Spleen (tissue), 11 donors: ENCODE results near the gene CCDC87. TPM values are rescaled to one million over a fixed set of nuclear protein-coding genes. Genes with fewer than 3 reads are reported as not detected.

ENCODE experiments used
- DNase-seq: peaks from one replicate; pipeline ENCODE4 v3.0.0-alpha.2; 2020
- H3K27ac ChIP-seq, 8 donors: fragments of 200-600 bp; sonication (generic) in 7 of 8; 1 replicate in 4 of 8; 2 replicates in 4 of 8; pipeline versions ENCODE4 v1.5.0 to v1.8.0; 2016 to 2021; ENCODE audit warnings: inconsistent platforms in 4 of 8, mild to moderate bottlenecking in 4 of 8, moderate library complexity in 1 of 8
- H3K27me3 ChIP-seq, 7 donors: fragments of 200-600 bp; sonication (generic) in 6 of 7; replicated peaks in 1 of 7; 1 replicate in 4 of 7; 2 replicates in 3 of 7; pipeline versions ENCODE4 v1.5.0 to v1.8.0; 2016 to 2021; ENCODE audit warnings: inconsistent platforms in 3 of 7, mild to moderate bottlenecking in 1 of 7
- H3K36me3 ChIP-seq, 6 donors: fragments of 200-600 bp; sonication (generic) in 5 of 6; 1 replicate in 4 of 6; 2 replicates in 2 of 6; pipeline versions ENCODE4 v1.5.0 to v1.8.0; 2016 to 2021; ENCODE audit warnings: inconsistent platforms in 2 of 6
- H3K4me1 ChIP-seq, 6 donors: fragments of 200-600 bp; sonication (generic) in 5 of 6; 1 replicate in 3 of 6; 2 replicates in 3 of 6; pipeline versions ENCODE4 v1.5.0 to v1.8.0; 2016 to 2021; ENCODE audit warnings: inconsistent platforms in 3 of 6
- H3K4me3 ChIP-seq, 8 donors: fragments of 200-600 bp; sonication (generic) in 7 of 8; 1 replicate in 4 of 8; 2 replicates in 4 of 8; pipeline versions ENCODE4 v1.5.0 to v1.8.0; 2016 to 2021; ENCODE audit warnings: inconsistent platforms in 4 of 8, mild to moderate bottlenecking in 4 of 8, moderate library complexity in 2 of 8
- H3K9me3 ChIP-seq, 8 donors: fragments of 200-600 bp; sonication (generic) in 7 of 8; 1 replicate in 4 of 8; 2 replicates in 4 of 8; pipeline versions ENCODE4 v1.5.0 to v1.8.0; 2016 to 2021; ENCODE audit warnings: inconsistent platforms in 4 of 8
- POLR2A ChIP-seq, 3 donors: fragments of 450-650 bp; IDR thresholded peaks; one replicate each; pipeline ENCODE4 v1.5.1; 2017; ENCODE audit warnings: antibody characterized with exemption in 3 of 3, mild to moderate bottlenecking in 1 of 3
- POLR2AphosphoS5 ChIP-seq, 3 donors: sonication (generic); formaldehyde crosslinking; IDR thresholded peaks; one replicate each; pipeline ENCODE4 v1.5.1; 2017; ENCODE audit warnings: antibody characterized with exemption in 3 of 3
- WGBS, 5 donors: extraction: QIAGEN DNeasy Blood & Tissue Kit in 3 of 5; methylation state at CpG; one replicate each; pipeline versions ENCODE4 v1.1.5 to v1.1.7; 2013 to 2018; 5-methylcytosine and 5-hydroxymethylcytosine counted together
- intact Hi-C: fragments of 100-400 bp; cut with DNase I; formaldehyde crosslinking; loops from one replicate; pipeline ENCODE4 v1.15.0; 2023; ENCODE audit warnings: low total_unique reads
- polyA plus RNA-seq, 3 donors: library from polyadenylated mRNA; stranded (reverse); fragments of 200-250 nt; gene quantifications; one replicate each; pipeline ENCODE4 v1.2.1, GENCODE V29; 2013
- total RNA-seq, 7 donors: library from RNA; depleted of rRNA in 3 of 7; stranded (reverse); fragments of >200 nt in 3 of 7; fragmentation: NEBNext Ultra II Directional in 4 of 7; extraction: Animal tissue kit (Norgen Biotek cat#: 25700) in 4 of 7; gene quantifications; one replicate each; pipeline versions ENCODE4 v1.1.0 to v1.2.1, GENCODE V29; 2016 to 2021
- TF ChIP-seq, protein P1 (sequence below), 11 experiments: fragments of 200-600 bp in 7 of 11; fragments of 450-650 bp in 4 of 11; sonication (generic) in 4 of 11; IDR thresholded peaks in 8 of 11; conservative IDR thresholded peaks in 3 of 11; 1 replicate in 7 of 11; 2 replicates in 4 of 11; pipeline versions ENCODE4 v1.4.0 to v1.8.0; 2016 to 2021; ENCODE audit warnings: antibody characterized with exemption in 11 of 11, inconsistent platforms in 4 of 11, mild to moderate bottlenecking in 1 of 11
- donor health status: healthy with polysubstance abuse.
- donor health status: DM: no; HTN: no; CAD: no; lungs with moderate emphysema.
- donor health status: DM: no; HTN: no; CAD: no.
- donor health status: Bipolar disorder and iron deficiency.
- donor health status: healthy.
- donor health status: DM: no; HTN: no; CAD: no.
- donor health status: DM: yes; HTN: yes; CAD: no.

The CCDC87 gene
- total and polyA plus RNA-seq, 10 donors = 0.04 to 0.79 (median 0.11) TPM; not detected in 2

DNA sequence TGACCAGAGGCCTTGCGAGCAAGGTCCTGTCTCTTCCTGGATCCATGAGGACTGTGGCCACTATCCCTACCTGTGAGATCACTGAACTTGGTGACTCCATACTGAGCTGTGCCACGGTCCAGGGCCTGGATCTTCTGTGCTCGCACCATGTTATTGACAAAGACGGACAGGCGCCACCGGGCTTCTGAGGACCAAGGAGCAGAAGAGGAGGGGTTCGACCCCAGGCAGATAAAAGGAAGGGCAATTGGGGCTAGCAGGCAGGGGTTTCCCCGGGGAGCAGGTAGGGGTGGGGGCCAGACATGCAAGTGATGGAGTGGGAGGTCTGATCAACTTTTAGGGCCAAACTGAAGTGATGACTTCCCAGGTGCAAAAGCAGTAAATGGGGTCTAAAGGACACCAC is 26.6 kb downstream of the CCDC87 start:
- Histone ChIP-seq H3K27ac (no peak overlapping the region), H3K4me3 (no peak overlapping the region), H3K9me3 (no peaks in the 10 kb centered on the region), H3K4me1 (peaks cover 0 to 23% (median 18%) of the 10 kb centered on the region in 6 donors), H3K27me3 (peaks cover 0 to 23% (median 3%) of the 10 kb centered on the region in 7 donors), H3K36me3 (peaks cover 0 to 20% (median 0%) of the 10 kb centered on the region in 6 donors)
- intact Hi-C loops = no loop called here
- WGBS, 5 donors = 89 to 98% (median 93%) methylated on average over 8 of the region's 8 CpGs
- no peak for DNase-seq
- TF ChIP-seq, protein P1, sequence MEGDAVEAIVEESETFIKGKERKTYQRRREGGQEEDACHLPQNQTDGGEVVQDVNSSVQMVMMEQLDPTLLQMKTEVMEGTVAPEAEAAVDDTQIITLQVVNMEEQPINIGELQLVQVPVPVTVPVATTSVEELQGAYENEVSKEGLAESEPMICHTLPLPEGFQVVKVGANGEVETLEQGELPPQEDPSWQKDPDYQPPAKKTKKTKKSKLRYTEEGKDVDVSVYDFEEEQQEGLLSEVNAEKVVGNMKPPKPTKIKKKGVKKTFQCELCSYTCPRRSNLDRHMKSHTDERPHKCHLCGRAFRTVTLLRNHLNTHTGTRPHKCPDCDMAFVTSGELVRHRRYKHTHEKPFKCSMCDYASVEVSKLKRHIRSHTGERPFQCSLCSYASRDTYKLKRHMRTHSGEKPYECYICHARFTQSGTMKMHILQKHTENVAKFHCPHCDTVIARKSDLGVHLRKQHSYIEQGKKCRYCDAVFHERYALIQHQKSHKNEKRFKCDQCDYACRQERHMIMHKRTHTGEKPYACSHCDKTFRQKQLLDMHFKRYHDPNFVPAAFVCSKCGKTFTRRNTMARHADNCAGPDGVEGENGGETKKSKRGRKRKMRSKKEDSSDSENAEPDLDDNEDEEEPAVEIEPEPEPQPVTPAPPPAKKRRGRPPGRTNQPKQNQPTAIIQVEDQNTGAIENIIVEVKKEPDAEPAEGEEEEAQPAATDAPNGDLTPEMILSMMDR (IDR thresholded peaks at IDR 0.05 in 8 of 11, conservative IDR thresholded peaks at IDR 0.05 in 3 of 11) = no peak
- TF ChIP-seq POLR2AphosphoS5 (IDR thresholded peaks at IDR 0.05) (no peak), POLR2A (IDR thresholded peaks at IDR 0.05) (no peak)

DNA sequence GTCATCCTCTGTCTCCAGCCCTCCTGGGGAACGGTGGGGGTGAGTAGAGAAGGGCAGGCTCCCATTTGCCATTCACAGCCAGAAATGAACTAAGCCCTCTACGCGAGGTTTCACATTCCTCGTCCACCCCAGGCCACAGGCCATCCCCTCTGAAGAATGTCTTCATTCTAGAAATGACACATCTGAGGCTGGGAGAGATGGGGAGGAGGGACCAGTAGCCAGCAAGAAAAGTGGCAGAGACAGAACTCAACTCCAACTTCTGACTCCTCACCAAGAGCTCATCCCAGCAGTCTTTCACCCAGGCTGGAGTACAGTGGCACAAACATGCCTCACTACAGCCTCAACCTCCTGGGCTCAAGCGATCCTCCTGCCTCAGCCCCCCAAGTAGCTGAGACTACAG is 27.9 kb downstream of the CCDC87 start:
- intact Hi-C loops = no loop called here
- H3K4me1 ChIP-seq = peaks cover 0 to 23% (median 18%) of the 10 kb centered on the region in 6 donors
- H3K27ac ChIP-seq = no peak overlapping the region
- H3K36me3 ChIP-seq = peaks cover 0 to 20% (median 0%) of the 10 kb centered on the region in 6 donors
- H3K4me3 ChIP-seq = no peak overlapping the region
- no peak for DNase-seq
- H3K9me3 ChIP-seq = no peaks in the 10 kb centered on the region
- peaks cover 0 to 25% (median 3%) of the 10 kb centered on the region in 7 donors for H3K27me3 ChIP-seq
- WGBS, 5 donors = 80 to 89% (median 84%) methylated on average over 5 of the region's 5 CpGs
- TF ChIP-seq POLR2A (IDR thresholded peaks at IDR 0.05) (no peak), POLR2AphosphoS5 (IDR thresholded peaks at IDR 0.05) (no peak)
- TF ChIP-seq, protein P1 (IDR thresholded peaks at IDR 0.05 in 8 of 11, conservative IDR thresholded peaks at IDR 0.05 in 3 of 11) = no peak

DNA sequence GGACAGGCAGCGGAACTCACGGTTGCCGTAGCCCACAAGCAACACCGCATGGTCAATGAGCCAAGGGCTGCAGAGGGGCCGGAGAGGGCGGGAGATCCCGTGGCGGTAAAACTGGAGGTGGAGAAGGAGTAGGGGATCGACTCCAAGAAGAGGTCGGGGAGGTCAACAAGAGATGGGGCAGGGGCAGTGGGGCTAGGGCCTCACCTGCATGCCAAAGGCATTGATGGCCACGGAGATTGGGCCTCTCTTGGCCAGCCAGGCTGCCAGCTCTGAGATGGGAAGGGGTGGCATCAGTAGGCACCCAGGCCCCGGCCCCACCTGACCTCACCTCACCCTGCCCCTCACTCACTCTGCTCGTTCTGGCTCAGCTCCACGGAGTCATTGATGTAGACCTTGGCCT is 28.3 kb downstream of the CCDC87 start:
- TF ChIP-seq, protein P1 (IDR thresholded peaks at IDR 0.05 in 8 of 11, conservative IDR thresholded peaks at IDR 0.05 in 3 of 11) = no peak
- TF ChIP-seq POLR2A (IDR thresholded peaks at IDR 0.05) (no peak), POLR2AphosphoS5 (IDR thresholded peaks at IDR 0.05) (no peak)
- DNase-seq = no peak
- 90 to 95% (median 91%) methylated on average over 13 to 14 of the region's 14 CpGs for WGBS, 5 donors
- no peak overlapping the region for H3K27ac ChIP-seq
- peaks cover 0 to 25% (median 18%) of the 10 kb centered on the region in 6 donors for H3K4me1 ChIP-seq
- H3K4me3 ChIP-seq = no peak overlapping the region
- intact Hi-C loops = no loop called here
- peaks cover 0 to 20% (median 0%) of the 10 kb centered on the region in 6 donors for H3K36me3 ChIP-seq
- H3K27me3 ChIP-seq = peaks cover 0 to 29% (median 3%) of the 10 kb centered on the region in 7 donors
- no peaks in the 10 kb centered on the region for H3K9me3 ChIP-seq

DNA sequence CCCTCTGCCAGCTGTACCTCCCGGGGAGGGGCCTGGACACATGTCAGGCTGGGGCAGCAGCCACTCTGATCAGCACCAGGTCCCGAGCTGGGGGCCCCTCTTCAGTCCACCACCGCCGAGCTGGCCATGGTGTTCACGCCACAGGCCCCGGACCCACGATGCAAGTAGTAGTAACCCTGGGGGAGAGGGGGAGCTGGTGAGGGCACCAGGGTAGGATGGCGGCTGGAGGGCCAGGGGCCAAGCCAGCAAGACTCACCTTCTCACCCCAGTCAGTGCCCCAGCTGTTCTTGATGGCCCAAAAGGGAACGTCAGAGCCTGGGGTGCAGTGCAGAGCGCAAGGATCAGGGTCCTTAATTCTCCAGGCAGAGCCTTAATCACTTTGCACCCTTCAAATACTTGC is 29.0 kb downstream of the CCDC87 start:
- intact Hi-C loops = no loop called here
- Histone ChIP-seq H3K4me1 (peaks cover 4 to 29% (median 22%) of the 10 kb centered on the region in 6 donors), H3K4me3 (no peak overlapping the region), H3K36me3 (peaks cover 0 to 20% (median 0%) of the 10 kb centered on the region in 6 donors), H3K9me3 (no peaks in the 10 kb centered on the region), H3K27me3 (peaks cover 0 to 29% (median 3%) of the 10 kb centered on the region in 7 donors), H3K27ac (no peak overlapping the region)
- WGBS, 5 donors = 89 to 95% (median 93%) methylated on average over 4 to 10 of the region's 10 CpGs
- DNase-seq = no peak
- TF ChIP-seq POLR2A (IDR thresholded peaks at IDR 0.05) = no peak
- TF ChIP-seq POLR2AphosphoS5 (IDR thresholded peaks at IDR 0.05) = no peak
- TF ChIP-seq, protein P1 (IDR thresholded peaks at IDR 0.05 in 8 of 11, conservative IDR thresholded peaks at IDR 0.05 in 3 of 11) = no peak
